Cardiac fibroblast (primary cell): ENCODE data around the gene COQ10A.
A peak's percentile ranks its signal among the peaks of the same experiment; 100 is the strongest.
"Not testable (repeated sequence)": the region's sequence is repeated elsewhere in the genome, so short reads cannot be mapped to it uniquely, and the experiment has no call there.

ENCODE experiments used
- DNase-seq, 2 donors: peaks; one replicate each; pipeline versions ENCODE4 v3.0.0 to v3.0.0-alpha.2; 2010; ENCODE audit warnings: low read depth in 2 of 2
- H3K4me3 ChIP-seq, 2 donors: replicated peaks in 1 of 2; 1 replicate in 1 of 2; 2 replicates in 1 of 2; pipeline ENCODE4 v1.5.1; 2011; ENCODE audit warnings: low read depth in 2 of 2, low read length in 2 of 2, mild to moderate bottlenecking in 2 of 2, moderate library complexity in 1 of 2
- CTCF ChIP-seq: IDR thresholded peaks from one replicate; pipeline ENCODE4 v1.5.1; 2011; ENCODE audit warnings: low read depth, mild to moderate bottlenecking, low read length, inconsistent platforms

Gene COQ10A

DNA sequence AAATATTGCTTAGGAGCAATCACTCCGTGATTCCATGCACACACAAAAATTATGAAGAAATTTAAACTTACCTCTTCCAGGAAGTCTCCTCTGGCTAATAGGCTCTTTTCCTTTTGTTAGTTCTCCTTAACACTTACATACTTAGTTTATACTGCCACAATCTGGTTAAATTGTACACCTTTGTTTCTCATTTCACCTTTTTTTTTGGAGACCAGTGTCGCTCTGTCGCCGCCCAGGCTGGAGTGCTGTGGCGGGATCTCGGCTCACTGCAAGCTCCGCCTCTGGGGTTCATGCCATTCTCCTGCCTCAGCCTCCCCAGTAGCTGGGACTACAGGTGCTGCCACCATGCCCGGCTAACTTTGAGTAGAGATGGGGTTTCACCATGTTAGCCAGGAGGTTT lies 6.4 kb upstream of the COQ10A start:
- no peak for TF ChIP-seq CTCF
- H3K4me3 ChIP-seq: no peak overlapping the region
- DNase-seq: no peak

DNA sequence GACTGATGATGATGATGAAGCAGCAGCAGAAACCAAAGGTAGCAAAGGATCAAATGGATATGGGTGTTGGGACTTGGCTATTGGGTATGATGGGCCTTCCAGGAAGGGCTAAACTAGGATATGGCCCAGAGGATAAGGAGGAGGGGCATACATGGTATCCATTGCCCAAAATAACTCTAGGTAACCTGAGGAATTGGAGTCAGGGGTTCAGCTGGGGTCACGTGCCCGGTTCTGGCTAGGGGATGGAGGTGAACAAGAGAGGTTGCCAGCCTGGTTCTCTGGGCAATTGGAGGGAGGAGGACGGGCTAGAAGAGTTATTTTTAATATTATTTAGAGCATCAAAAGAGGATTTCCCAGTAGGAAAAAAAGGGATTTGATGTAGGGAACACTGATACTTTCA lies 5.8 kb upstream of the COQ10A start:
- no peak for TF ChIP-seq CTCF
- DNase-seq: no peak
- H3K4me3 ChIP-seq: no peak overlapping the region

GRCh38 chr12:56261503-56262232 lies 5.1 kb upstream of the COQ10A start:
- DNase-seq: peak; percentile 49 to 82
- H3K4me3 ChIP-seq: no peak overlapping the region
- no peak for TF ChIP-seq CTCF

DNA sequence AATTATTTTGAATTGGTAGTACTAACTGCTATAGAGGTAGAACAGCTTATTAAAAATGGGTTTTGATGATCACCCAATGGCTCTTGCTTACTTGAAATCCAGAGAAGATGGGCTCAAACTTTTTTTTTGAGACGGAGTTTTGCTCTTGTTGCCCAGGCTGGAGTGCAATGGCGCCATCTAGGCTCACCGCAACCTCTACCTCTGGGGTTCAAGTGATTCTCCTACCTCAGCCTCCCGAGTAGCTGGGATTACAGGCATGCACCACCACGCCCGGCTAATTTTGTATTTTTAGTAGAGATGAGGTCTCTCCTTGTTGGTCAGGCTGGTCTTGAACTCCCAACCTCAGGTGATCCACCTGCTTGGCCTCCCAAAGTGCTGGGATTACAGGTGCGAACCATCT lies 3.8 kb upstream of the COQ10A start:
- not testable (repeated sequence) for H3K4me3 ChIP-seq, DNase-seq

DNA sequence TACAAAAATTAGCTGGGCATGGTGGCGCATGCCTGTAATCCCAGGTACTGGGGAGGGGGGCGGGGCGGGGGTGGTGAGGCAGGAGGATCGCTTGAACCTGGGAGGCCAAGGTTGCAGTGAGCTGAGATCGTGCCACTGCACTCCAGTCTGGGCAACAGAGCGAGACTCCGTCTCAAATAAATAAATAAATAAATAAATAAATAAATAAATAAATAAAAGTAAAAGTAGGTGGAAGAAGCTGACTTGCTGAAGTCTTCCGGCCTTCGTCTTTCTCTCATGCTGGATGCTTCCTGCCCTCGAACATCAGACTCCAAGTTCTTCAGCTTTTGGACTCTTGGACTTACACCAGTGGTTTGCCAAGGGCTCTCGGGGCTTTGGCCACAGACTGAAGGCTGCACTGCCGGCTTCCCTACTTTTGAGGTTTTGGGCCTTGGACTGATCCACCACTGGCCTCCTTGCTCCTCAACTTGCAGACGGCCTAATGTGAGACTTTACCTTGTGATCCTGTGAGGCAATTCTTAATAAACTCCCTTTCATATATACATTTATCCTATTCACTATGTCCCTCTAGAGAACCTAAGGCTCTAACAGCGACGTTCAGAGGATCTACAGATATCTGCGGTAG lies 562 bp upstream of the COQ10A start:
- H3K4me3 ChIP-seq: peak overlapping the region; percentile 73
- not testable (repeated sequence) for DNase-seq

GRCh38 chr12:56267443-56268071 lies 815 bp downstream of the COQ10A start:
- peak in 1 of 2 donors; percentile 40 for DNase-seq
- peak overlapping the region; percentile 73 for H3K4me3 ChIP-seq
- no peak for TF ChIP-seq CTCF

DNA sequence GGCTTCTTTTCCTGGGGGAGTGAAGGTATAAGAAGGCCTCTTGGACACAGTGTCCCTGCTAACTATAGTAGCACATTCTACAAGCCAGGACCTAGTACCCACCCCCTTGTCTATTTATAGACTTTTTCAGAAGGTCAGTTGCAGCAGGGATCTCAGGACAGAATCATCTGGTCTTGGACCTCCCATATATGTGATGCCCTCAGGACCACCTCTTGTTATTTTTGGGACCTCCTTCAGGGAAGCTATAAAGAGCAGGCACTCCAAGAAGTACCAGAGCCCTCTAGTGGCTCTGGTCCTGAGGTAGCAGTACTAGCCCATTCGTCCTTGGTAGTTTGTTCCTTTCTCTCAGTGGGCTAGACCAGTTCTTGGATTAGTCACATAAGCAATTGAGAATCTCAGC lies 4.3 kb downstream of the COQ10A start:
- no peak overlapping the region for H3K4me3 ChIP-seq
- DNase-seq: peak; percentile 46 to 49
- TF ChIP-seq CTCF: peak; percentile 54

DNA sequence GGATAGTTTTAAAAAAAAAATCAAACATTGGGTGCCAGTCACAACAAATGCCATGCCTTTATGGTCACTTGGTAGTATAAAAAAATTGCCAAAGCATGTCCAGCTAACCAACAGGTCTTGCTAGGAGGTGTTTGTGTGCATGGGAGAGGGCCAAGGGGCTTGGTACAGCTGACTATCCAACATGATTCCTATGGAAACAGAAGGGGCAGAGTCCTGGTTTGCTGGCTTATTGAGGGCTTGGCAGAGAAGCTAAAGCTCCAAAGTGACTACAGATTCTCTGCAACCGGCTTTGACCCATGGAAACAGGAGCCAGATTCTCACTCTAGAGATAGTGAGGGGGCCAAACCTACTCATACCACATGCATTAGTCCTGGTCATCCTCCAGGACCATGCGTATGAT lies 5.7 kb downstream of the COQ10A start:
- DNase-seq, H3K4me3 ChIP-seq: not testable (repeated sequence)
